GM18499 (cell line): Measurements from ENCODE around the gene GFRA1.
"Not testable (repeated sequence)": the region's sequence is repeated elsewhere in the genome, so short reads cannot be mapped to it uniquely, and the experiment has no call there.

Experiments used
- ATAC-seq: cut with Tn5 transposase; IDR thresholded peaks from one replicate; pipeline ENCODE4 v1.9.1; 2021; ENCODE audit warnings: moderate number of reproducible peaks; ENCODE audit not compliant: insufficient read depth, unreplicated experiment

GFRA1 gene

DNA sequence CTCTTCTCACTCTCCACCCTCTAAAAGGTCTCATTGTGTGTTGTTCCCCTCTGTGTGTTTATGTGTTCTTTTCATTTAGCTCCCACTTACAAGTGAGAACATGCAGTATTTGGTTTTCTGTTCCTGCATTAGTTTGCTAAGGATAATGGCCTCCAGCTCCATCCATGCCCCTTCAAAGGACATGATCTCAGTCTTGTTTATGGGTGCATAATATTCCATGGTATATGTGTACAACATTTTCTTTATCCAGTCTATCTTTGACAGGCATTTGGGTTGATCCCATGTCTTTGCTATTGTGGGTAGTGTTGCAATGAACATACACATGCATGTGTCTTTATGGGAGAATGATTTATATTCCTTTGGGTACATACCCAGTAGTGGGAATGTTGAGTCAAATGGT is 107.1 kb downstream of the GFRA1 start:
- ATAC-seq = not testable (repeated sequence)

DNA sequence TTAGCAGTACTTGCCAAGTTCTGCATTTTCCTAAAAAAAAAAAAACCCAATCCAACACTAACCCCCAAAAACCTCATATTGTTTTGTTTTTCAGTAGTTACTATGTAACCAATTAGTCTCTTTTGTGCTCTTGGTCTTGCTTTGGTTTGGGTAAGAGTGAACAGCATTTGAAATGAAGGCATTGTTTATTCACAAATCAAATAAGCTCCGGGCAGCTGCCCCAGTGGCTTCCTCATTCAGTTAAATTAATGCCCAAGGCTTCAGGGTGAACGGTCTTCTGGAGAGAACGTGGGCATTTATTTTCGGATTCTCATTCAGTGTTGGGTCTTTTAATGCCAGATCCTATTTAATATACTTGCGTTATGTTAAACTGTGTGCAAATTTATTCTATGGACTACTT is 108.7 kb downstream of the GFRA1 start:
- ATAC-seq = no peak

DNA sequence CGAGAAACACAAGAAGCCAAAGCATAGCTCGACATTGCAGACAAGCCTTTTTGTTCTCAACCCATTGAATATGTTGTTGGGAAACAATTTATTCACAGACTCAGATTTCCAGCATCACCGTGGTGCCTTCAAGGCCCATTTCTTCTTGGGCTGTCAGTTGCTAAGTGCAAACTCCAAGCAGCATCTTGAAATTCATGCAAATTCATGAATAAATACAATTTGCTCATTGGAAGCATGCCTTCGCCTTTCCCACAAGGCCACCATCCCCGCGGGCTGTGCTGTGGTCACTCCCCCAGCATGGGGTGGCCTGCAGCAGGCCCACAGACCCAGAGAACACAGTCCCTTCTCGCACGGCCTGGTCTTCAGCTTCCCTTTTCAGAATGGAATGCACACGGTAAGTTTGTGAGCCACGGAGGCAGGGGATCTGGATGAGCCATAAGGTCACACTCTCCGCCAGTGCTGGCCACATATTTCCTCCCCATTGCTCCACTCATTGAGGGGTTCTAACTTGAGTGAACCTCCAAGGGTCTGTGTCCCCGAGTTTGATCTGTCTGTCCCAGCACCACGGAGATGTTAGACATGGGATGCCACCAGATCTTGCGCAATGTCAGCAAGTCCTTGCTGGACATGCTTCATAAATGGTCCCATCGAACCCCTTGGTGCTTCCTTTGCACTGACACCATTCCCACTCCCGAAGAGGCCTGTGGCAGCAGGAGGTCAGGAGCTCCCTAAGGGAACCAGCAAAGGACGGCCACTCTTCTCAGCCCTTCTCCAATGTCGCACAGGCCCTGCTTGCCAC is 109.5 kb downstream of the GFRA1 start:
- no peak for ATAC-seq

DNA sequence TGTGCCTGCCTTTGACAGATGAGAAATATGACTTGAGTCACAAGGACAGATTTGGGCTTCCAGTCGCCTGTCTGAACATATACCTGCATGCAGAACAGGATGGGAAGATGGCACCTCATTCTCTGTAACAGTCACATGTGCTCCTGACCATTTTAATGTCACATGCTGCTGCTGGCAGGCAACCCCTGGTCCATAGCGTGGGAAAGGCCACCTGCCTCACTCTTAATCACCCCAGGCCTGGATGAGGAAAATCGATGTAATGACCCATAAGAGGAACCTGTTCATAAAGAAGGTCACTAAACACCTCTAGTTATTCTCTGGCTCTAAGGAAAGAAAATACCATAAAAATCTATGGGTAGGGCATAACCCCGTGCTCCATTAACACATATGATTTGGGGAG is 110.2 kb downstream of the GFRA1 start:
- no peak for ATAC-seq

DNA sequence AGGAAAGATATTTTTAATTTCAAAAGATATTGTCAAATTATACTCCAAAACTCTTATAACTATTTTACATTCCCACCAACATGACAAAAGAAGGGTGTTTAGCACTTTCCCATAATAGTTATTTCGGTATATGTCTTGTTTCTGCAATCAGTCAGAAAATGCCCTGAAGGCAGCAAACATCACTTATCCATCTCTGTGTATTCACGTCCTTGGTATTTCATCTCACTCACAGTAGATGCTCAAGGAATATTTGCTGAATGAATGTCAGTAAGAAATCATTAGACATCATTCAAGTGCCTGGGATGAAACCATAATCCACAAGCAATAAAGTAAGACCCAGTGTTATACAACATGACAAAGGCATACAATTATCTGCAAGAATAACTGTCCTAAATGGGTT is 112.7 kb downstream of the GFRA1 start:
- ATAC-seq = no peak

DNA sequence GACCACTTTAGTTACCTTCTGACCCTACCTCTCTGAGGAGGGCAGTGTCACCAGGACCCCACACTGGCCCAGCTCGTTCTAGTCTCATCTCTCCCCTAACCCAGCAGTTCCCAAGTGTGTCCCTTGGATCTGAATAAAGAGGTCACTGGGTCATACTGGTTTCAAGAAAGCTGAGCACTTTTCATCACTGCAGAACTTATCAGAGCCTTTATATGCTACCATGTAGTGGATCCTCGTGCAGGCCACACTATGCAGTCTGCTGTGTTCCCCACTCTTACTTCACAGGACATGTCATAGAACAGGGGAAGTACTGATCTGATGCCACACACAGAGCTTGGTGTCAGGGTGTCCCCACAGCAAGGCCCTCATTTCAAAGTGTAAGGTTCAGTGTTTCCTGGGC is 113.8 kb downstream of the GFRA1 start:
- ATAC-seq = no peak

DNA sequence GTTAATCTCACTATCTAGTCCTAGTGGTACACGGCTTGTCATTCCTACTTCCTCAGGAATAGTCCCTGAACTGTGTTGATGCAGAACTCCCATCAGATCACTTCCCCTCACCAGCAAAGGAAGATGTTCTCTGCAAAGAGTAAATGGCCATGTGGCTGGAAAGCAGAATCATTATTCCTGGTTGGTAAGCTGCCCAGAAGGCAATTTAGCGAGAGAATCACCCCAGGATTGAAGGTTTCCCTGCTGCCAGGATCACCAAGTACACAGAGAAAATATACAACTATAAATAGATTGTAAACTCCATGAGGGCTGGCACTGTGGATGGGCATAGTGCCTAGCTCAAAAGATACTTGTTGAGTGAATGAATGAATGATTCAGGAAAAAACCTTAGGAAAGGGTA is 115.0 kb downstream of the GFRA1 start:
- no peak for ATAC-seq

DNA sequence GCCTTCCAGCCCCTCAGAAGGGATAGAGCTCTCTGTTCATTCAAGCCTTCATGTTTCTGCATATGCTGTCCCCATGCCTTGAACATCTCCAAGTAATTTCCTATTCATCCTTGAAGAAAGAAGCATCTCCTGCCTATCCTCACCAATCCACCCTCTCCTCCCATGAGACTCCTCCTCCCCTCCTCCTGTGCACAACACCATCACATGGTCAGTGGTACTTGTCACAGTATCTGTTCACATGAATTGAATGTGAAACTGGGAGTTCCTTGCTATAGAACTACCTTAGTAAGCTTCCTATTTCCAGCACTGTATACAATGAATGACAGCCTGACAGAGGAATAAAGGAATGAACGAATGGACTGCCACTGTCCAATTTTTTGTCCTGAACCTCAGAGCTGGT is 115.5 kb downstream of the GFRA1 start:
- no peak for ATAC-seq

DNA sequence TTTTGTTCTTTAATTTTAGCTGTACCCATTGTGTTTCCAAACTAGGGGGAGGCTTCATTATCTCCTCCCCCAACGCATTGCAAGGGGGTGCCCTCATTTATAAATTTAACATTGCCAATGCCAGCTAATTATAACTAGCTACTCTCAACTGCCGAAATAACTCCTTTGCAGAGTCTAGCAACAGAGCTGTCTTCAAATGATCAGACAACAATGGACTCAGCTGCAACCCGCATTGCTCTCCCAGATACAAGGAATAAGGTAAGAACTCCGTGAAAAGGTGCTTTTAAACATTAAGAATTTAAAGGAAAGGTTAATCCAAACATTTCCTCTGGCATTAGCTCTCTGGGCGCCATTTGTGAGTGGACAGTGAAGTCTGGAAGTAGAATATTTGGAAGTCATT is 116.2 kb downstream of the GFRA1 start:
- ATAC-seq = no peak

DNA sequence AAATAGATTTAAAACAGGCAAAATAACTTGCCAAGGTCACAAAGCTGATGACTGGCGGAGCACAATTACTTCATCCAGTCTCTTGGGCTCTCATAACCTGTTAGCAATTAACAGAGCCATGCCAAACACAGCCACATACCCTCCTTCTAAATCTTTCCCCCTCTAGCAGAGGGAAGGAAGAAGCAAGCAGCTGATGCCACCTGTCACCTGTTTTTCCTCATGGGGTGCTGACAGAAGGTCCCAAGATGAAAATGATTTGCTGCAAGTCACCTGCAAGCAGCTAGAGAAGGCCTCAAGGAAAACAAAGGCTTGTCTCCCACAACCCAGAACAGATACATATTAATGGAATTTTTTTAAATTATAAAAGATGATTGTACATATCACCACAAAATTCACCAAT is 117.8 kb downstream of the GFRA1 start:
- no peak for ATAC-seq

DNA sequence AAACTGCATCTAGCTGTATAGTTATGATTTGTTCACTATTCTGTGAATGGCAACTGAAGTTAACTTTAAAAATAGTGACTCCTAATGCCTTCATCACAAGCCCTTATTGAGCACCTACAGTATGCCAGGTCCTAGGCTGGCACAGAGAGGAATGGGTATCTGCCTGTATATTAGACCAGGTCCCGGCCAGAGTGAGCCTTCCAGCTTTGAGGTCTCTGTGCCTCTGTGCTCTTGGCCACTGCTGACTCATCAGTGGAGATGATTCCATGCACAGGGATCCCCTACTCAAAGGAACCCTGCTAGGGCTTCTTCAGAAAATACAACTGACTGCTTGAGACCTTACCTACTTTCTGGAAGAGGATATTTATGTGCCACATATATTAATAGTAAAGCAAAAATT is 118.4 kb downstream of the GFRA1 start:
- ATAC-seq = no peak

DNA sequence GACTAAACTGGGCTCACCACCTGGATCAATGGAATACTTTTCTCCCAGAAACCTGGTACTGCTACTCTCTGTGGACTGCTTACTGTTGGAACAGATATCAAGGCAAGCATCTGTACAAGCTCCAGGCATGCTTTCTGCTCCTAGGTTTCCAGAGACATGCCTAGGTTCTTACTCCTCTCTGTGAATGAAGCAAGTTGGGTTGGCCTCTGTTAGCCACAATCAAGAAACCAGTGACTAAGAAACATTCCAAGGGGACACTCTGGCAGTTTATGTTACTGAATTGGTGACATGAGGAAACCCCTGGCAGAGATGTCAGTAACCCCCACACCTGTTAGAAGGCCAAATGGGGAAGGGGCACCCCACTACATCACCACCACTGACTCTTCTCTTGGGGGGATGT is 121.9 kb downstream of the GFRA1 start:
- ATAC-seq = no peak

DNA sequence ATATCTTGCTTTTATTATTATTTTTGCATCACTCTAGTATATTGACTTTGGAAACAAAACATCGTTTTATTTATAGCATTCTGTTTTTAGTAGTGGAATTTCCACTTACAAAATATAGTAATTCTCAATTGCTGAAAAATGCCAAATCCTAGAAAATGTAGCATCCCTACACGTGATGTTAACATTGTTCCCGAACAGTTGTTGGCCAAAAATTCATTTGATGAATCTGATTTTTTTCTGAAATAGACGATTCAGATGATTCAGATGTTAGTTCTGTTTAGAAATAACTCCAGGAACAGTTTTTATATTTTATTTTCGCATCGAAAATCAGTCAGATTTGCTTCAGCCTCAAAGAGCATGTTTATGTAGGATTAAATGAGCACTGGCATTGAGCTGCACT is 122.4 kb downstream of the GFRA1 start:
- ATAC-seq = no peak

DNA sequence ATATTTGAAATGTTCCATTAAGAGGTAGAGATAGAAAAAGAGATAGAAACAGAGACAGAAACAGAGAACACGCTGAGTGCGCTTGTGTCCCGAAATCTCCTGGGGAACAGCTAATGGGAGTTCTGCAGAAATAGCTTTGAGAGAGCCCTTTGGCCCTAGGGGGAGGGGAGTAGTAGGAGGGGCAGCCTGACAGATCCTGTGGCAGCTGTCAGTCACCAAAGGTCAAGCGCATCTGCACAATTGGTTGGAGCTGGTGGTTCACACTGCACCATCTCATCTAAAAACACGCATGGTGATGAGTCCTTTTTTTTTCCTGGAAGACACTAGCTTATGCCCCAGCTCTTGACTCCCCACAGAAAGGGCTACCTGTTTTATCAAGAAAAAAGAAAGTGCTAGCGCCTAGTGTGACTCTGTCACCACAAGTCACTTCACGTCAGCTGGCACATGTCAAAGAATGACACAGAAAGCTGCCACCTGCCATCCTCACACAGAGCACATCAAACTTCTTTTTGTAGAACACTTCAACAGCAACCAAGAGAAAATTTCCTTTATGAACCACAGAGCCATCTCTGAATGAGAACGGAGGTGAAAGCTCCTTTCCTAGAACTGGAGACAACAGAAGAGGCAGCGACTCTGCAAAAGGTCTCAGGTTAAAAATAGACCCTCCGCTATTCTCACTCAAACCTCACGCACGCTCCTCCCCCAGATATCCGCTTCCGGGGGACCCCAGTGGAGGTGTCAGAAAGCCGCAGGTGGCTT is 125.7 kb downstream of the GFRA1 start:
- no peak for ATAC-seq

DNA sequence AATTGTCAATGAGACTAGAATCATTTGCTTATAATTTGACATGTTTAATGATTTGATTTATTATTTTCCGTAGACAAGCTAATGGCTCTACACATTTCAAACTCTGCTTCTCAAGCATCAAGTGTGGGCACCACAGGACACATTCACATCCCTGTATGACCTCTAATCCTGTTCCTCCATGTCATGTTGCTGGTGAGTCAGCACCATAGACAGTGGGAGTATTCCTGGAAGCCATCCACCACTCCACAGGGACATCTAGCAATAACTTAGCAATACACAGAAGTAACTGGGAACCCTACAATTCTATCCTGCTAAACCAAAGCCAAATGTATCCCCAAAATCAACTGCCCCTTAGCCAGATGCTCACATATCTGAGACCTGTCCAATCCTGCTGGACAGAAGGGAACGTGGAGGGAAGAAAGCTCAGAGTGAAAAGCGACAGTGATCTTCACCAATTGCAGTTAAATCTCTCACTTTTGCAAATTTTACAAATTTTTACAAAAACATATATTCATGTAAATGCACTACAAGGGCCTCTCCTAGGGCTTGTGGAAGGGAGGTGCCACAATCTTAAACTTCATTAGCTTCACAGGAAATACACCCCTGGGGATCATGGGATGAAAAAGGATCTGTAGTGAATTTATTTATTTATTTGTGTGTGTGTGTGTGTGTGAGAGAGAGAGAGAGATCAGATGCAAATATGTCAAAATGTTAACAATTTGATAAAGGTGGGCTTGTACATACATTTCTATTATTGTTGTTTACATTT is 126.5 kb downstream of the GFRA1 start:
- no peak for ATAC-seq

DNA sequence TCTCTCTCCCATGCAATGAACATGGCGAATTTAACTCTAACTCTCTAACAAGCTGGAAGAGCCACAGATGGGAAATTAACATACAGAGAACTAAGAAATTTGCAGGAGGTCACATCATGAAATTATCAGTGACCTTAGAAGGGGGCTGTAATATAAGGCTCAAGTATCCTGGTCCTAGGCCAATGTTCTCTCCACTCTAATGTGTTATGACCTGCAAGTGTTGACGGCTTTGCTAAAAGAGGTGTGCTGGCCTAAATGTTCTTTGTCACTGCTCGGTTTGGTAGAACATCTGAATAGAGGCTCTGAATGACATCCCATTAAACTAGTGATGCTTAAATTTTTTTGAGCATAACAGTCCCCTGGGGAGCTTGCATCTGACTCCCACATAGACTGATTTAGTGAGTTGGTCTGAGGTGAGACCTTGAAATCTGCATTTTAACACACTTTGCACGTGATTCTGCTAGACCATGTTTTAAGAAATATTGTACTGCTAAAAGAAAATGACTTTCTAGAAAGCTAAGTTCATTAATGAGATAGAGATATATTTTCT is 129.3 kb downstream of the GFRA1 start:
- no peak for ATAC-seq

DNA sequence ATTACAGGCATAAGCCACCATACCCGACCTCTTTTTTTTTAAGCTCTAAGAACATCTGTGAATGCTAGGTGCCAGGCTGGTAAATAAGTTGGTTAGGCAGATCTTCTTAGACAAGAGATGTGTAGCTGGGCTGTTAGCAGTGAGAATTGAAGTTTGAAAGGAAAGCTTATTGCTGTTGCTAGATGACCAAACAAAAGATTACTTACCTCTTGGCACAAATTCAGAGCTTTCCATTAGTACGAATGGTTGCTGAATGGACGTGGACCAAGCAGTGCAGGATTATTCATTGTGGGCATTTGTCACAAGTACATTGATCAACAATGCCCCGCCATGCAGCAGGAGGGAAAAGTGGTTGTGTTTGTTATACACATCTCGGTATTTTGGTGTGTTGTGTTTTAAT is 131.2 kb downstream of the GFRA1 start:
- no peak for ATAC-seq

DNA sequence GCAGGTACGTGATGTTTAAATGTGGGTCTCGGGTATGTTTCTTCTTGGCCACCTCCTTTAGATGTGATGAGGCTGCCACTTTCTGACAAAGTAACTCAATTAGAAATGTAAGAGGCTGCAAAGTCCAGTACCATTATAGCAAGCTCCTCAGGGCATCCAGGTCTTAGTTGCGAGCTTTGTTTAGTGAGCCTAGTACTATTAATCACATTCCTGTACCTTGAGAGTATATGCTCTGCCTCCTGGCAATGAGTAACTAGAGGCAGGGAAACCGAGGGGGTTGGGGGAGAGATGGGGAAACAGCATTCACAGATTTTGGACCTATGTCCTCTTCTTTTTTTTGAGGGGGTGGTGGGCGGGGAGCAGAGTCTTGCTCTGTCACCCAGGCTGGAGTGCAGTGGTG is 131.8 kb downstream of the GFRA1 start:
- ATAC-seq = no peak

DNA sequence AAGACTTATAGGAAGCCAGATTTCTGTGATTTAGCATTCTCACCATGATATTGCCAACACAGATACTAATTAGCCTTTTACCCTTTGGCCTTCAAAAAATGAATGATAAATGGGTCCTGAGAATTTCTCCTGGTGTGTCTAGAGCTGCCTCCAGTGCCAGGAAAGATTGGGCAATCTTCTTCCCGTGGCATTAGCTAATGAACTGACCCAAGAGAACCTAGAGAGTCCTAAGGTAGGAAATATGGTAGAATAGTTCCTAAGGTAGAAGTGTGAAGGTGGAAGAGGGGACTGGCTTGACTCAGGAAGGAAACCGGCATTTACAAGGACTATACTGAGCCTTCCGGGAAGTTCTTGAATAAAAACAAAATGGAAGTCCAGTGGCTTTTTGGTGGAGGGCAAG is 133.1 kb downstream of the GFRA1 start:
- ATAC-seq = no peak

DNA sequence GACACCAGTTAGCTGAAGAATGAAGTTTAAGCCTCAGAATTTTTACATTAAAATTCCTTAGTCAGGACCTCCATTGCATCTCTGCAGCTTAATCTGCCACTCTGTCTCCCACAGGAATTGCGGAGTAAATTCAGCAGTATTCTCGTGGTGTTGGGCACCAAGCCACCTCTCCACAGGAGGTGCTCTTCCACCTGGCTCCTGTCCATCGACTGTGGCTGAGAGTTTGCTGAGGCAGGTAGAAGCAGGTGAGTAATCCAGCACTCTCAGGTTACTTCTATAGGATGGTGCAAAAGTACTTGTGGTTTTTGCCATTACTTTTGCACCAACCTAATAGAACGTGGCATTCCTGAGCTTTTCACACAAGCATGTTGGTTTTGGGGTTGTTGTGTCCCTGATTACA is 134.1 kb downstream of the GFRA1 start:
- no peak for ATAC-seq

DNA sequence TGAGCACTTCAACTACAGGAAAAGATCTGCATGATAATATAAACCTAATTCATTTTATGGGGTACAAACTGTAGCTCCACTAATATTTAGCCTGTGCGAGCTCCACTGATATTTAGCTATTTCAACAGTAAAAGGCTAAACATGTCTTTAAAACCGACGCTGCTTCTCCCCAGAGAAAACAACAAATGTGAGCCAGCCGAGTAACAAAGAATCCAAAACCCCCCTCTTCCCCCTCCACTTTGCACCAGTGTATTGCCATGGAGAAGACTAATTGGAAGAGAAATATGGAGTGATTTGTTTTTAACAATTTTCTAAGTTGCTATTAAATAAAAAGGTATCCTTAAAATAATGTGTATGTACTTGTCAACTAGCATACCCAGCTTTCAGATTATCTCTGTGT is 136.7 kb downstream of the GFRA1 start:
- ATAC-seq = no peak
